Endodermal cell (in vitro differentiated cells): ENCODE measurements around the gene ATP2B2. TPM values are rescaled to one million over a fixed set of nuclear protein-coding genes. Genes with fewer than 3 reads are reported as not detected.

Experiments used
- DNase-seq: peaks from one replicate; pipeline ENCODE4 v3.0.0-alpha.2; 2017
- H3K27ac ChIP-seq: 2 replicates; pipeline ENCODE4 v1.5.1; 2013; ENCODE audit warnings: mild to moderate bottlenecking, low read depth, low read length, moderate library complexity
- H3K27me3 ChIP-seq: 2 replicates; pipeline ENCODE4 v1.6.1; 2013; ENCODE audit warnings: mild to moderate bottlenecking, low read length, moderate library complexity; ENCODE audit not compliant: insufficient read depth, control insufficient read depth, poor library complexity, severe bottlenecking
- H3K36me3 ChIP-seq: 2 replicates; pipeline ENCODE4 v1.7.0; 2013; ENCODE audit warnings: mild to moderate bottlenecking, low read length, moderate library complexity; ENCODE audit not compliant: control insufficient read depth, insufficient read depth
- H3K4me1 ChIP-seq: one replicate; pipeline ENCODE4 v1.7.0; 2013; ENCODE audit warnings: low read length; ENCODE audit not compliant: control insufficient read depth, insufficient read depth
- H3K4me3 ChIP-seq: 2 replicates; pipeline ENCODE4 v1.5.1; 2013; ENCODE audit warnings: mild to moderate bottlenecking, low read length, moderate library complexity
- H3K9ac ChIP-seq: 2 replicates; pipeline ENCODE4 v1.6.1; 2013; ENCODE audit warnings: mild to moderate bottlenecking, low read length, moderate library complexity; ENCODE audit not compliant: poor library complexity, severe bottlenecking; ENCODE audit errors: extremely low read depth
- H3K9me3 ChIP-seq: 2 replicates; pipeline ENCODE4 v1.6.1; 2013; ENCODE audit warnings: mild to moderate bottlenecking, low read length, moderate library complexity; ENCODE audit not compliant: control insufficient read depth
- H3K27ac Mint-ChIP-seq: 2 replicates; pipeline ENCODE4 v1.8.0; 2020; ENCODE audit warnings: mixed read lengths
- H3K27me3 Mint-ChIP-seq: 2 replicates; pipeline ENCODE4 v1.8.0; 2021; ENCODE audit warnings: mild to moderate bottlenecking, mixed read lengths; ENCODE audit not compliant: insufficient read depth
- H3K36me3 Mint-ChIP-seq: 2 replicates; pipeline ENCODE4 v1.8.0; 2020; ENCODE audit warnings: low read depth, mixed read lengths
- H3K4me1 Mint-ChIP-seq: 2 replicates; pipeline ENCODE4 v1.8.0; 2020; ENCODE audit warnings: mixed read lengths
- H3K4me3 Mint-ChIP-seq: 2 replicates; pipeline ENCODE4 v1.8.0; 2020; ENCODE audit warnings: mild to moderate bottlenecking, moderate library complexity, mixed read lengths
- H3K9me3 Mint-ChIP-seq: 2 replicates; pipeline ENCODE4 v1.8.0; 2020; ENCODE audit warnings: mild to moderate bottlenecking, mixed read lengths
- WGBS, 2 experiments: methylation state at CpG; one replicate each; pipeline versions ENCODE4 v1.1.5 to v1.1.7; 2013; ENCODE audit warnings: missing lambda C conversion rate in 2 of 2, mixed read lengths in 1 of 2; ENCODE audit not compliant: insufficient coverage in 1 of 2, insufficient read length in 1 of 2; 5-methylcytosine and 5-hydroxymethylcytosine counted together
- total RNA-seq, 2 donors: library from RNA; stranded (reverse); fragmentation: NEBNext Ultra II Directional in 1 of 2; extraction: Animal tissue kit (Norgen Biotek cat#: 25700) in 1 of 2; gene quantifications; 2 replicates in 1 of 2; 3 replicates in 1 of 2; pipeline ENCODE4 v1.2.1, GENCODE V29; 2021
- TF ChIP-seq, protein P1 (sequence below): fragments of 200-600 bp; sonication (generic); conservative IDR thresholded peaks from 2 replicates; pipeline ENCODE4 v1.5.0; 2021; ENCODE audit warnings: antibody characterized with exemption, mild to moderate bottlenecking

The ATP2B2 gene
- total RNA-seq, 2 donors from 2014 or later = 0.09 TPM; not detected in 1

DNA sequence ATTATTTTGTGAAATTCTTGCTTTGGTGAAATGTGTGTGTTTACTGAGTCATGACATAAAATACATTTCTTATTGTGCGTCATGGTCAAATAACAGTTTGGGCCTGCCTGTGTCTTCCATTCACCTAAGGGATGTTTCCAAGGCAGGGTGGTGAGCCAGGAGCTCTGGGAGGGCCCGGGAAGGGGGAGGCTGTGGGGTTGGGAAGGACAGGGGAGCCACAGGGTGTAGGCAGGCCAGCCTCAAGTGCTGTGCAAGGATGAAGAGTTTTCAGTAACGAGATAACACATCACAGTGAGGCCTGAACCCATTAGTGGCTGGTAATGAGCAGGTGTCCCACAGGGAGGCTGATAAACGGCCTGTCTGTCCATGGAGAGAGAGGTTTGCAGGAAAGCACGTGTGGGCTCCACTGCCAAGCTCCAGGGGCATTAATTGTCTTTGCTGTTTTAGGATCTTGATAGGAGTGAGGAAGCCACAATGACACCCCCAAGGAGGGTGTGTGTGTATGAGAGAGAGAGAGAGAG is 148.9 kb downstream of the ATP2B2 start:
- Mint-ChIP-seq H3K27ac (peak overlapping the region; percentile 7), H3K4me3 (no peak overlapping the region), H3K36me3 (no peaks in the 10 kb centered on the region), H3K27me3 (no peaks in the 10 kb centered on the region), H3K4me1 (peaks cover 55% of the 10 kb centered on the region), H3K9me3 (peaks cover 13% of the 10 kb centered on the region)
- no peak for DNase-seq
- WGBS, 2 experiments = 77 to 79% methylated on average over 3 to 5 of the region's 5 CpGs
- Histone ChIP-seq H3K4me3 (no peak overlapping the region), H3K27ac (no peak overlapping the region), H3K36me3 (no peaks in the 10 kb centered on the region), H3K27me3 (no peaks in the 10 kb centered on the region), H3K9me3 (no peaks in the 10 kb centered on the region), H3K4me1 (peaks cover 10% of the 10 kb centered on the region), H3K9ac (no peak overlapping the region)
- TF ChIP-seq, protein P1, sequence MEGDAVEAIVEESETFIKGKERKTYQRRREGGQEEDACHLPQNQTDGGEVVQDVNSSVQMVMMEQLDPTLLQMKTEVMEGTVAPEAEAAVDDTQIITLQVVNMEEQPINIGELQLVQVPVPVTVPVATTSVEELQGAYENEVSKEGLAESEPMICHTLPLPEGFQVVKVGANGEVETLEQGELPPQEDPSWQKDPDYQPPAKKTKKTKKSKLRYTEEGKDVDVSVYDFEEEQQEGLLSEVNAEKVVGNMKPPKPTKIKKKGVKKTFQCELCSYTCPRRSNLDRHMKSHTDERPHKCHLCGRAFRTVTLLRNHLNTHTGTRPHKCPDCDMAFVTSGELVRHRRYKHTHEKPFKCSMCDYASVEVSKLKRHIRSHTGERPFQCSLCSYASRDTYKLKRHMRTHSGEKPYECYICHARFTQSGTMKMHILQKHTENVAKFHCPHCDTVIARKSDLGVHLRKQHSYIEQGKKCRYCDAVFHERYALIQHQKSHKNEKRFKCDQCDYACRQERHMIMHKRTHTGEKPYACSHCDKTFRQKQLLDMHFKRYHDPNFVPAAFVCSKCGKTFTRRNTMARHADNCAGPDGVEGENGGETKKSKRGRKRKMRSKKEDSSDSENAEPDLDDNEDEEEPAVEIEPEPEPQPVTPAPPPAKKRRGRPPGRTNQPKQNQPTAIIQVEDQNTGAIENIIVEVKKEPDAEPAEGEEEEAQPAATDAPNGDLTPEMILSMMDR = no peak

DNA sequence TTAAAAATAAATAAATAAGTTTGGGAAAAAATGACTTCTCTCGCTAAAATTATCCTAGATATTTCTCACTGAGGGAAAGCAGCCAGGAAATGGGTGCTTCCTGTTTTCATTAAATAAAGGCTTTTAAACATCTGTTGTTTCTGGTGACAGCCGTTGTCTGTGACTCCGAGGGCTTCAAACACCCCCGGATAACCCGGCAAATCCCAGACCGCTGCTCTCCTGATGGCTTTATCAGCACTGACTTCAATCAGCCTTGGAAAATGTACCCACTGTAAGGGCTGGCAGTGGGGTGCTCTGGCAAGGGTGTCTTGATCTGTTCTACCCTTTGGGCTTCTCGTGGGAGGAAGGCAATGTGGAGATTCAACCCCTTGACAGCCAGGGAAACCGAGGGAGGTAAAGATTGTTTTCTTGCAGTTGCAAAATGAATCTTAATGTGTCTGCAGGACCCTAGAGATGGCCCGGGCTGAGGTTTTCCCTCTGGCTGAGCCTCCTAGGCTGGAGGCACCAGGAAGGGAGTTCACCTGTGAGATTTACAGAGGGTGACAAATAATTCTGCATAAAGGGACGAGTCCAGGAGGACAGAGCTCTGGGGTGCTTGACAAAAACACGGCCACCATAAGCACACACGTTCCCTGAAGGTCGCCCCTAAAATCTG is 150.9 kb downstream of the ATP2B2 start:
- Mint-ChIP-seq H3K27ac (no peak overlapping the region), H3K4me1 (peaks cover 55% of the 10 kb centered on the region), H3K4me3 (no peak overlapping the region), H3K27me3 (no peaks in the 10 kb centered on the region), H3K36me3 (no peaks in the 10 kb centered on the region), H3K9me3 (no peaks in the 10 kb centered on the region)
- Histone ChIP-seq H3K4me3 (no peak overlapping the region), H3K27me3 (no peaks in the 10 kb centered on the region), H3K36me3 (no peaks in the 10 kb centered on the region), H3K9ac (no peak overlapping the region), H3K9me3 (no peaks in the 10 kb centered on the region), H3K27ac (no peak overlapping the region), H3K4me1 (peaks cover 10% of the 10 kb centered on the region)
- no peak for DNase-seq
- TF ChIP-seq, protein P1 = no peak
- WGBS, 2 experiments = 86 to 88% methylated on average over 13 of the region's 13 CpGs

DNA sequence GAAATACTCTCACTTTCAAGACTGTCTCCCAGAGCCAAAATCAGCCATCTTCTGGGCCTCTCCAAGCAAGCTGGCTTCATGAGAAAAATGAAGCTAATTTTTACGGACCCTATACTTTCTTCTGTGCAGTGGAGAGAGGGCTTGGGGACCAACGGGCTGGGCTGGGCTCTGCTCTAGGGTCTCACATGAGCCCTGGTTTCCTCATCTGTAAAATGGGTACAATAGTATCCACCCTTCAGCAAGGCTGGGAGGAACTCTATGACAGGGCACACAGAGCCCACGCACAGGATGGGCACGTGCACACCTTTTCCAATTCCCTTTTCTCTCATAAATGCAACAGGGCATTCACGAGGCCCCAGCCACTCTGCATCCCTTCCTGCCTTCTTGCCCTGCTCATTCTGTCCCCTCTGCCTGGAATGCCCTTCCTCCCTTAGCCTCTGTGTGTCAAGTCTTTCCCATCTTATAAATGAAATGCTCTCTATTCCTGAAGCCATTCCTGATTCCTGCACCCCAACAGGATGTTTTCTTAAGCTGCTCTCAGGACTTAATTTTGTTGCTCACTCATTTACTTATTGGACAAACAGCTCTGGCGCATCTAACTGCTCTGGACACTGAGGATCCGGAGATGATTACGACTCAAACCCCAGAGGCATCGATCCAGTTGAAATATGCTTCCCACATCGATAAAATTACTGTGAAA is 151.6 kb downstream of the ATP2B2 start:
- no peak for DNase-seq
- Histone ChIP-seq H3K27ac (no peak overlapping the region), H3K27me3 (no peaks in the 10 kb centered on the region), H3K9ac (no peak overlapping the region), H3K36me3 (no peaks in the 10 kb centered on the region), H3K4me1 (peaks cover 10% of the 10 kb centered on the region), H3K4me3 (no peak overlapping the region), H3K9me3 (no peaks in the 10 kb centered on the region)
- peaks cover 55% of the 10 kb centered on the region for H3K4me1 Mint-ChIP-seq
- H3K27me3 Mint-ChIP-seq = no peaks in the 10 kb centered on the region
- H3K27ac Mint-ChIP-seq = peak overlapping the region; percentile 92
- WGBS, 2 experiments = 86 to 94% methylated on average over 4 to 10 of the region's 10 CpGs
- TF ChIP-seq, protein P1 = no peak
- H3K9me3 Mint-ChIP-seq = no peaks in the 10 kb centered on the region
- no peaks in the 10 kb centered on the region for H3K36me3 Mint-ChIP-seq
- no peak overlapping the region for H3K4me3 Mint-ChIP-seq
